Measurements from ENCODE around the gene TUBB.

TUBB gene

GRCh38 chr6:30719791-30720737 is at the start of gene TUBB:
Gene TUBB, plus strand, starts transcription at chr6:30720352. Its CDS starts 155 bp downstream, at chr6:30720507.
- peak; percentile 81 for FAIRE-seq
- DNase-seq (ENCODE audit: insufficient read length, low spot score): peak; percentile 93

GRCh38 chr6:30670760-30671527 is 49.2 kb upstream of the TUBB start:
- peak; percentile 9 for FAIRE-seq
- no peak for DNase-seq (ENCODE audit: insufficient read length, low spot score)

GRCh38 chr6:30672445-30673253 is 47.5 kb upstream of the TUBB start, which contains the start of gene DHX16:
Gene DHX16, minus strand, starts transcription at chr6:30673006. Its CDS starts 165 bp downstream, at chr6:30672841.
- FAIRE-seq: peak; percentile 69
- peak; percentile 96 for DNase-seq (ENCODE audit: insufficient read length, low spot score)

- DNase-seq (ENCODE audit: insufficient read length, low spot score) (no peak), FAIRE-seq (no peak)
Observed at GRCh38 chr6:30676660-30677285, 43.4 kb upstream of the TUBB start.

- peak; percentile 71 for DNase-seq (ENCODE audit: insufficient read length, low spot score)
- no peak for FAIRE-seq
Observed at GRCh38 chr6:30678964-30679726, 41.0 kb upstream of the TUBB start.

GRCh38 chr6:30679765-30680535 is 40.2 kb upstream of the TUBB start:
- DNase-seq (ENCODE audit: insufficient read length, low spot score): no peak

GRCh38 chr6:30681766-30682142 is 38.4 kb upstream of the TUBB start:
- DNase-seq (ENCODE audit: insufficient read length, low spot score) (no peak), FAIRE-seq (no peak)

More at GRCh38 chr6:30679765-30680535, 40.2 kb upstream of the TUBB start:
- FAIRE-seq: no peak

GRCh38 chr6:30682143-30683117 is 37.7 kb upstream of the TUBB start:
- no peak for FAIRE-seq
- peak; percentile 73 for DNase-seq (ENCODE audit: insufficient read length, low spot score)

GRCh38 chr6:30683183-30683979 is 36.8 kb upstream of the TUBB start:
- FAIRE-seq (no peak), DNase-seq (ENCODE audit: insufficient read length, low spot score) (no peak)

GRCh38 chr6:30683980-30684338 is 36.2 kb upstream of the TUBB start:
- DNase-seq (ENCODE audit: insufficient read length, low spot score): no peak
- no peak for FAIRE-seq

- DNase-seq (ENCODE audit: insufficient read length, low spot score): no peak
- FAIRE-seq: no peak
Observed at GRCh38 chr6:30684386-30685156, 35.6 kb upstream of the TUBB start.

- no peak for DNase-seq (ENCODE audit: insufficient read length, low spot score)
- FAIRE-seq: no peak
Observed at GRCh38 chr6:30685157-30686008, 34.8 kb upstream of the TUBB start.

GRCh38 chr6:30686009-30686907 is 33.9 kb upstream of the TUBB start, which contains the start of gene PPP1R18:
Gene PPP1R18, minus strand, starts transcription at chr6:30686645. Its CDS starts 627 bp downstream, at chr6:30686018.
- no peak for FAIRE-seq
- no peak for DNase-seq (ENCODE audit: insufficient read length, low spot score)
